Keratinocyte (primary cell): Measurements from ENCODE around the gene LPAR5. TPM values are rescaled to one million over a fixed set of nuclear protein-coding genes. Genes with fewer than 3 reads are reported as not detected.
A peak's percentile ranks its signal among the peaks of the same experiment; 100 is the strongest.
"Not testable (repeated sequence)": the region's sequence is repeated elsewhere in the genome, so short reads cannot be mapped to it uniquely, and the experiment has no call there.

Source experiments
- DNase-seq: peaks from one replicate; pipeline ENCODE4 v3.0.0-alpha.2; 2011; ENCODE audit warnings: low read depth, missing footprints, low spot score
- FAIRE-seq: peaks from 2 replicates; lab custom pipeline; 2011; peaks lifted over from hg19 to GRCh38; lab: Jason Lieb, UNC
- H2AFZ ChIP-seq: 2 replicates; pipeline ENCODE4 v1.6.0; 2012; ENCODE audit warnings: low read length, control low read depth, inconsistent platforms; ENCODE audit not compliant: control insufficient read depth
- H3K27ac ChIP-seq: 2 replicates; pipeline ENCODE4 v1.5.1; 2011; ENCODE audit warnings: low read length; ENCODE audit not compliant: control insufficient read depth, insufficient read depth
- H3K27me3 ChIP-seq: 3 replicates; pipeline ENCODE4 v1.6.0; 2011; ENCODE audit warnings: low read length; ENCODE audit not compliant: control insufficient read depth, insufficient read depth; ENCODE audit errors: extremely low read depth
- H3K36me3 ChIP-seq, 2 experiments: 2 replicates in 1 of 2; 3 replicates in 1 of 2; pipeline ENCODE4 v1.5.1; 2011; ENCODE audit warnings: low read length in 2 of 2, mild to moderate bottlenecking in 1 of 2; ENCODE audit not compliant: control insufficient read depth in 2 of 2, insufficient read depth in 2 of 2; ENCODE audit errors: extremely low read depth in 1 of 2
- H3K4me1 ChIP-seq: 3 replicates; pipeline ENCODE4 v1.5.1; 2011; ENCODE audit warnings: low read length; ENCODE audit not compliant: control insufficient read depth, insufficient read depth; ENCODE audit errors: extremely low read depth
- H3K4me2 ChIP-seq: 3 replicates; pipeline ENCODE4 v1.6.0; 2011; ENCODE audit warnings: low read depth, low read length; ENCODE audit not compliant: control insufficient read depth, insufficient read depth; ENCODE audit errors: extremely low read depth
- H3K4me3 ChIP-seq, 3 experiments: fragments of 200-600 bp in 1 of 3; sonication (generic) in 1 of 3; 2 replicates in 2 of 3; 3 replicates in 1 of 3; pipeline ENCODE4 v1.5.1; 2011 to 2016; ENCODE audit warnings: low read length in 3 of 3, mild to moderate bottlenecking in 3 of 3, control low read depth in 2 of 3, inconsistent platforms in 1 of 3, low read depth in 1 of 3, mixed read lengths in 1 of 3, mixed run types in 1 of 3, moderate library complexity in 1 of 3; ENCODE audit not compliant: control insufficient read depth in 2 of 3, insufficient read depth in 2 of 3; ENCODE audit errors: extremely low read depth in 1 of 3
- H3K79me2 ChIP-seq: 2 replicates; pipeline ENCODE4 v1.6.0; 2012; ENCODE audit warnings: low read length; ENCODE audit not compliant: control insufficient read depth, insufficient read depth
- H3K9ac ChIP-seq: 3 replicates; pipeline ENCODE4 v1.6.0; 2011; ENCODE audit warnings: low read length; ENCODE audit not compliant: control insufficient read depth, insufficient read depth; ENCODE audit errors: extremely low read depth
- H3K9me1 ChIP-seq: 3 replicates; pipeline ENCODE4 v1.6.0; 2011; ENCODE audit warnings: low read length; ENCODE audit not compliant: control insufficient read depth, insufficient read depth; ENCODE audit errors: extremely low read depth
- H3K9me3 ChIP-seq: 2 replicates; pipeline ENCODE4 v1.5.1; 2012; ENCODE audit warnings: low read depth, low read length; ENCODE audit not compliant: control insufficient read depth
- H4K20me1 ChIP-seq: 3 replicates; pipeline ENCODE4 v1.6.0; 2011; ENCODE audit warnings: low read length; ENCODE audit not compliant: control insufficient read depth, insufficient read depth; ENCODE audit errors: extremely low read depth
- CTCF ChIP-seq, 3 experiments: IDR thresholded peaks in 1 of 3; conservative IDR thresholded peaks in 1 of 3; optimal IDR thresholded peaks in 1 of 3; 2 replicates in 2 of 3; 3 replicates in 1 of 3; pipeline versions ENCODE3 to v1.5.1; 2011; ENCODE audit warnings: low read length in 3 of 3, mild to moderate bottlenecking in 3 of 3, moderate library complexity in 2 of 3, control low read depth in 1 of 3, inconsistent platforms in 1 of 3; ENCODE audit not compliant: insufficient read depth in 2 of 3; ENCODE audit errors: extremely low read depth in 1 of 3
- EZH2 ChIP-seq: IDR thresholded peaks from one replicate; pipeline ENCODE4 v1.6.1; 2012; ENCODE audit warnings: inconsistent platforms, mild to moderate bottlenecking, low read length, moderate library complexity
- dilution Hi-C: fragments of 300-500 bp; cut with MboI; formaldehyde crosslinking; loops from one replicate; pipeline ENCODE4 v1.7.0; 2020; ENCODE audit warnings: low sequenced_read_pairs; ENCODE audit not compliant: extremely low pct_ligation_motif_present
- polyA plus RNA-seq, 5 experiments: library from polyadenylated mRNA; depleted of rRNA in 3 of 5; stranded (reverse) in 3 of 5; stranded (forward) in 1 of 5; unstranded in 1 of 5; fragments of >200 nt; gene quantifications; 1 replicate in 1 of 5; 2 replicates in 3 of 5; 3 replicates in 1 of 5; pipeline versions ENCODE4 v1.2.1 to v1.2.3, GENCODE V29; 2011 to 2012; ENCODE audit warnings: missing spikeins in 2 of 5, low read depth in 1 of 5, low replicate concordance in 1 of 5

Gene LPAR5
- polyA plus RNA-seq, 1 donor (not counting 4 experiments of a cell fraction or from before 2014, with no cell fraction given) = 8.3 TPM

GRCh38 chr12:6603095-6603567 is 32.6 kb downstream of the LPAR5 start:
- DNase-seq (no peak), FAIRE-seq (no peak)
- Histone ChIP-seq H3K79me2 (peaks cover 50% of the 10 kb centered on the region), H3K9me1 (peaks cover 3% of the 10 kb centered on the region), H3K9ac (peak overlapping the region; percentile 18), H3K27me3 (no peaks in the 10 kb centered on the region), H3K9me3 (no peaks in the 10 kb centered on the region), H4K20me1 (no peaks in the 10 kb centered on the region), H3K4me1 (peaks cover 32% of the 10 kb centered on the region), H2AFZ (no peak overlapping the region), H3K27ac (no peak overlapping the region), H3K4me2 (peak overlapping the region; percentile 54), H3K4me3 (peak overlapping the region in 1 of 3 experiments; percentile 30), H3K36me3 (peaks cover 32 to 36% of the 10 kb centered on the region in 2 experiments)
- dilution Hi-C loops = no loop called here
- TF ChIP-seq CTCF (optimal IDR thresholded peaks at IDR 0.05 in 1 of 3, IDR thresholded peaks at IDR 0.05 in 1 of 3, conservative IDR thresholded peaks at IDR 0.05 in 1 of 3; ENCODE audit: extremely low read depth in 1 of 3, insufficient read depth in 2 of 3, low read length in 3 of 3) (no peak), EZH2 (no peak)

- H3K4me3 ChIP-seq = no peak overlapping the region
- peaks cover 38 to 39% of the 10 kb centered on the region in 2 experiments for H3K36me3 ChIP-seq
- H4K20me1 ChIP-seq = no peaks in the 10 kb centered on the region
Measured at GRCh38 chr12:6602526-6602925, 33.2 kb downstream of the LPAR5 start.

GRCh38 chr12:6595673-6596072 is 40.1 kb downstream of the LPAR5 start:
- H3K27me3 ChIP-seq, H3K27ac ChIP-seq, H3K9me3 ChIP-seq, H3K4me1 ChIP-seq, H3K4me3 ChIP-seq, FAIRE-seq, H4K20me1 ChIP-seq, H3K4me2 ChIP-seq, H3K79me2 ChIP-seq, H3K9ac ChIP-seq, DNase-seq, H2AFZ ChIP-seq, H3K9me1 ChIP-seq, dilution Hi-C loops: not testable (repeated sequence)
- H3K36me3 ChIP-seq = peaks cover 60 to 62% of the 10 kb centered on the region in 2 experiments

More at GRCh38 chr12:6602526-6602925, 33.2 kb downstream of the LPAR5 start:
- Histone ChIP-seq H3K27ac (no peak overlapping the region), H3K27me3 (no peaks in the 10 kb centered on the region), H2AFZ (no peak overlapping the region), H3K9ac (no peak overlapping the region), H3K4me1 (peaks cover 26% of the 10 kb centered on the region), H3K79me2 (peaks cover 50% of the 10 kb centered on the region), H3K4me2 (no peak overlapping the region), H3K9me3 (no peaks in the 10 kb centered on the region), H3K9me1 (peaks cover 3% of the 10 kb centered on the region)
- TF ChIP-seq EZH2 (no peak), CTCF (optimal IDR thresholded peaks at IDR 0.05 in 1 of 3, IDR thresholded peaks at IDR 0.05 in 1 of 3, conservative IDR thresholded peaks at IDR 0.05 in 1 of 3; ENCODE audit: extremely low read depth in 1 of 3, insufficient read depth in 2 of 3, low read length in 3 of 3) (no peak)
- dilution Hi-C loops = no loop called here
- DNase-seq (no peak), FAIRE-seq (no peak)
